HG02870 (cell line): Measurements from ENCODE around the gene SLC2A5.
"Not testable (repeated sequence)": the region's sequence is repeated elsewhere in the genome, so short reads cannot be mapped to it uniquely, and the experiment has no call there.

Source experiments
- ATAC-seq: cut with Tn5 transposase; IDR thresholded peaks from one replicate; pipeline ENCODE4 v1.9.1; 2021; ENCODE audit warnings: mild to moderate bottlenecking, moderate library complexity; ENCODE audit not compliant: unreplicated experiment

Gene SLC2A5

GRCh38 chr1:9038881-9039760 is 30.3 kb downstream of the SLC2A5 start:
- no peak for ATAC-seq

- no peak for ATAC-seq
These were observed 31.1 kb downstream of the SLC2A5 start for GRCh38 chr1:9038338-9038650.

DNA sequence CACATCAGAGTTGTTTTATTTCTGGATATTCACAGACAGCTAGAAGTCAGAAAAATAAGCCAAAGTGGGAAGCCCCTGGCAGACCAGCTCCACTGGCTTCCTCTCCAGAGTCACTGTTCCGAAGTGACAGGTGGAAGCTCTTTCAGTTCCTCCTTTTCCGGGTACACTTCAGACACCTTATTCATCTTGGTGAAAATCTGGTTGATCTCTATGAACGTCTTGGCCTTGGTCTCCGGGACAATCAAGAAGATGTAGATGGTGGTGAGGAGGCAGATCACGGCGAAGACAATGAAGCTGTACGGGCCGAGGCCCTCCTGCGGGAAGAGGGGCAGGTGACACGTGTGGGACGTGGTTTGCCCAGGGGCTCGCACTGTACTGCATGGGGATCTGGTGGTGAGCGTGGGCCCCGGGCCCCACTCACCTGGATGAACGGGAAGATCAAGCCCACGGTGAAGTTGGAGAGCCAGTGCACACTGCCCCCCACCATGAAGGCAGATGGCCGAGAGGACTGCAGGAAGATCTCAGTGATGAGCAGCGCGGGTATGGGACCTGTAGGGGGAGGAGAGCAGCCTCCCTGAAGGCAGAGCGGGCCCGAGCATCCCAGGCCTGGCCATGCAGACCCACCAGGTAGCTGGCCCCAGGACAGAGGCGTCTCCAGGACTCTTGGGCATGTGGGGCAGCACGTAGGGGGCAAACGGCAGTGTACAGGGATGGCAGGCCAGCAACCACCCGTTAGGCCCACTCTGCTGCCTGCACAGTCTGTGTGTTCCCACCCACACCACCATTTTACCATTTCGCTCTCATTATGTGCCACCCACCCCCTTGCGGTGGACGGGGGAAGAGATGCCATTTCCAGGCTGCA is 31.7 kb downstream of the SLC2A5 start:
- ATAC-seq: no peak

DNA sequence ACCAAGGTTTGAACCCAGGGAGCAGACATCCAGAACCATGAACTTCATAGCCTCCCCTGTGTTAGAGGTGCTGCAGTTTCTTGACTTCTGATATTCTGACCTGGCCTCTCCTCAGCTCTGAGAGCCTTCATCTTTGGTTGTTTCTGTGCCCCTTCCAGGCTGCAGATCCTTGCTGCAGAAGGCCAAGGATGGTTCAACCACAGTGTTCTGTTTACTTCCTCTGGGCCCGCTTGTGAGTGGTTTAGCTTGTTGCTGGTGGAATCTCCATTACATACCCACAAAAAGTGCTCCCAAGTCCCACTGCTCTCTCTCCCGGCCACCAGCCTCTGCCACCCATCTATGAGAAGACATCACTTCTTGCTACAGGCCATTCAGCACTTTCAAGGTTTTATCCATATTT is 34.2 kb downstream of the SLC2A5 start:
- no peak for ATAC-seq

DNA sequence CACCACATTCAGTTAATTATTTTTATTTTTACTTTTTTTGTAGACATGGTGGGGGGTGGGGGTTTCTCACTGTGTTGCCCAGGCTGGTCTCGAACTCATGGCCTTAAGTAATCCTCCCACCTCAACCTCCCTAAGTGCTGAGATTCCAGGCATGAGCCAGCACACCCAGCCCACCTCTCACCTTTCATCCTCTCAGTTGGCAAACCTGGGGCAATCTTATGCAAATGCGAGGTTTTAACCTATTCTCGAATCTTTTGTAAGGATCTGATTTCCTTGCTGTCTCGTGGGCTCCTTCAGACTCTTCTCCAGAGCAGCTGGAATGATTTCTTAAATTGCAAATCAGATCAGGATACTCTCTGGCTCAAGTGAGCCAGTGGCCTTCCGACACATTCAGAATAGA is 36.1 kb downstream of the SLC2A5 start:
- ATAC-seq: no peak

- no peak for ATAC-seq
These were observed 37.8 kb downstream of the SLC2A5 start for GRCh38 chr1:9031484-9032259.

GRCh38 chr1:9031077-9031476 is 38.4 kb downstream of the SLC2A5 start:
- not testable (repeated sequence) for ATAC-seq

- no peak for ATAC-seq
These were observed 40.3 kb downstream of the SLC2A5 start for GRCh38 chr1:9028921-9029705.

- ATAC-seq: no peak
These were observed 42.1 kb downstream of the SLC2A5 start for GRCh38 chr1:9027307-9027706.

- no peak for ATAC-seq
These were observed 44.0 kb downstream of the SLC2A5 start for GRCh38 chr1:9025449-9025848.

DNA sequence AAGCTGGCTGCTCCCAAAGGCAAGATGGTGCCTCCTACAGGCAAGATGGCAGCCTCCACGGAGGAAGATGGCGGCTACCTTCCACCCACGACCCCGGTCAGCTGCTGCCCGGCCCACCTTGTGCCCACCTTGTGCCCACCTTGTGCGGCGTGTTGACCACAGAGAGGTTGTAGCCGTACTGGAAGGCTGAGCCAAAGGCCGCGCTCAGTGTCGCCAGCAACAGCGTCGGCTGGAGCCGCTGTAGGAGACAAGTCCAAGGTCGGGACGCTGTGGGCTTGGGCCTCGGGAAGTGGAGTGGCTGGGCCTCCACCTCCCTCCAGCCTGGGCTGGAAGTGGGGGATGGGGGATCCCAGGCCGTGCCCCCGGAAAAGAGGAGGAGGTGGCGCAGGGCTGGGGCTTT is 44.6 kb downstream of the SLC2A5 start:
- ATAC-seq: no peak

DNA sequence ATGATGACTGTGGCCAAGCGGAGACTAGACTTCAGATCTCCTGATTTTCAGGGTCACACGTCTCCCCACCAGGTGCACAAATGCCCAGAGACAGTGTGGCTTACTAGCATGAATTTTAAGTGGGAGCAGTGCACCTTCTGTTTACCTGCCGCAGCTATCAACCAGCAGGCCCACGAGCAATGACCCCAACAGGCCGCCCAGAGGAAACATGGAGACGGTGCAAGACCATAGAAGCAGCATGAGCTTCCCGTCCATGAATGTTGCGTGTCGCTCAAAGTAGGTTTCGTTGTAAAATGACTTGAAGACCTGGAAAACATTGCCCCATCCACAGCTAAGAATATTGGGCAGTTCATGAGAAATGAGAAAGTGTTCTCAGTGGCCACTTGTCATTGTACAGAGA is 46.7 kb downstream of the SLC2A5 start:
- ATAC-seq: no peak

- not testable (repeated sequence) for ATAC-seq
These were observed 47.3 kb downstream of the SLC2A5 start for GRCh38 chr1:9022026-9022738.

- no peak for ATAC-seq
These were observed 49.1 kb downstream of the SLC2A5 start for GRCh38 chr1:9020305-9020704.

- no peak for ATAC-seq
These were observed 49.5 kb downstream of the SLC2A5 start for GRCh38 chr1:9019896-9020295.

DNA sequence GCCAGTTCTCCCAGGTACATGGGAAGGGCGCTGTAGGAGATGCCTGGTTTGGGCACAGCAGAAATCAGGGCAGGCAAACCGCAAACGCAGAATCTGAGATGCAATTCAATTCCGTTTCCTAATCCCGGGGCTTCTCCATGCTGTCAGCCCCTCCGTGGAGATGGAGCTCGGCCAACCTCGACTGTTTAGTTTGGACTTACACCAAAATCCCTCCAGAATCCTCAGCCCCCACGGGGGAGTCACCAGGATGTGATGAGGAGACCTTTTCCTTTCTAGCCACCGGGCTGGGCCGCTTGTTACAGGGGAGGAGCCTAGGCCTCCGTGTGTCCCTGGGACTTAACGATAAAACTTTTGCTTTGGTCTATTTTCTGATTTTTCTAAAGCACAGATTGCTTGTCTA is 51.1 kb downstream of the SLC2A5 start:
- no peak for ATAC-seq

- no peak for ATAC-seq
These were observed 53.0 kb downstream of the SLC2A5 start for GRCh38 chr1:9016455-9016854.

DNA sequence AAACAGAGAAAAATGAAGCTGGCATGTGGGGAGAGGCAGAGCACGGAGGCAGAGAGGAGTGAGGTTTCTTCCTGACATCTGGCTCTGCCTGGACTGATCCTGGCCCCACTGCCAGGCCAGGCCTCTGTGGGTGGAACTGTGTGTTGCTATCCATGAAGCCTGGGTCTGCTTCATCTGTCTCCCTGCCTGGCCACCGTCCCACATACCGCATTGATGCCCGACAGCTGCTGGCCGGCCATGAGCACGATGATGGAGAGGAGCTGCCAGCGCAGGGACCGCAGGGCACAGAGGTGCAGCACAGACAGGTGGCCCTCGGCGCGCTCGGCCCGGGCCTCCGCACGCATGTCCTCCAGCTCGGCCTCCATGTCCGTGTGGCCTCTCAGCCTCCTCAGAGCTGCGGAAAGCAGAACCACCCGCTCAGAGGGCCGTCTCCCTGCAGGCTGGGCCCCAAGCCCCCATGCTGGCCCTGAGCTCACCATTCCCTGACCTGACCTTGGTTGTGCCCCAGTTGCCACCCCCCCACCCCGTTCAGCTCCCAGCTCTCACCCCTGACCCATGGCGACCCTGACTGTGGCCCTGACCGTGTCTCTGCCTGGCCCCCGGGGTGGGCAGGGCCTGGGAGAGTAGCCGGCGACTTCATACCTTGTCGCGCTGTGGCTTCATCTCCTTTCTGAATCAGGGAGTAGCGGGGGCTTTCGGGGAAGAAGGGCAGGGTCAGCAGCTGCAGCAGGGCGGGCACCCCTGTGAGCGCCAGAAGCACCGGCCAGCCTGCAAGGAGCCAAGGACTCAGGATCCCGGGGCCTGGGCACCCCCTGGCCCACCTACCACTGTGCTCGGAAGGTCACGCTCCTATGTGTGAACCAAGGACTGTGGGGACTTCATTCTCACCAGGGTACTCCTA is 54.7 kb downstream of the SLC2A5 start:
- ATAC-seq: no peak

- no peak for ATAC-seq
These were observed 55.6 kb downstream of the SLC2A5 start for GRCh38 chr1:9013819-9014218.
